Gastrocnemius medialis (tissue), 4 donors: Measurements from ENCODE around the gene DBNL.

Experiments
- POLR2A ChIP-seq, 2 donors: fragments of 450-650 bp; IDR thresholded peaks; one replicate each; pipeline ENCODE4 v1.6.1; 2017; ENCODE audit warnings: antibody characterized with exemption in 2 of 2, mild to moderate bottlenecking in 2 of 2, moderate library complexity in 2 of 2
- TF ChIP-seq, protein P1 (sequence below), 5 experiments: fragments of 450-650 bp in 3 of 5; fragments of 200-600 bp in 2 of 5; sonication (generic) in 2 of 5; IDR thresholded peaks in 4 of 5; conservative IDR thresholded peaks in 1 of 5; 1 replicate in 4 of 5; 2 replicates in 1 of 5; pipeline ENCODE4 v1.5.1; 2016 to 2019; ENCODE audit warnings: antibody characterized with exemption in 5 of 5, mild to moderate bottlenecking in 3 of 5, moderate library complexity in 3 of 5

DNA sequence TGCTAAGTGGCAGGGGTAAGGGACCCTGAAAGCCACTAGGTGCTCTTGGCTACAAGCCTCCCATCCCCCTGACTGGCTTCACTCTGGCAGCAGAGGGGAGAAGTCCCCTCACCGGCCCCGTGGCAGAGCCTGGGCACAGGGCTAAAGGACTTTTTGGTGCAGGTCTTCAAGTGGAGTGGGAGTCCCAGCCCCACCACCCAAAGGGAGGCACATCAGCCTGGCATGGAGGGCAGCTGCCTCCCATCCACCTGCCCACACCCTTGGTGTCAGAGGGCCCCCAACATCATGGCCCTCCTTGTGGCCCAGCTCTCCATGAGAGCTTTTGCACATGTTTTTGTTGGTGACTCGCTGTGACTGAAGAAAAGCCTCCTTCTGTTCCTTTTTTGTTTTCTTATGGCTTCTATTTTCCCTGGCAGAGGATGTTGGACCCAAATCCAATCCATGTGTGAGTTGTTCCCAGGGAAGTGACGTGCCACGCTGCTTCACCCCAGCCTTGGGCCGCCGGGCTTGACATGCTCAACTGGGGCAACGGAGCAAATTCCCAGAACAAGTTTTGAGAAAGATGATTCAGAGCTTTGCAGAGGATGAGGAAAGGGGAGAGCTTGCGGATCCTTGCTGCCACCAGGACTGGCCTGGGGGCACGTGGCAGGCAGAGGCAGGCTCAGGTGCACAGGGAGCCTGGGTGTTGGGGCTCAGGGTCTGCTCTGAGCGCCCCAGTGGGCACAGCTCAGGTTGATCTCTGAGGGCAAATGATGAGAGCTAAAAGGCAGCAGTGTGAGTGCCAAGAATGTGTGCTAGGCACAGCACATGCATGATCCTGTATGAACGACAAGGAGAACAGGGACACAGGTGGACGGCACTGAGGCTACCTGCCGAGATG, 57.7 kb downstream of the DBNL start:
- TF ChIP-seq, protein P1, sequence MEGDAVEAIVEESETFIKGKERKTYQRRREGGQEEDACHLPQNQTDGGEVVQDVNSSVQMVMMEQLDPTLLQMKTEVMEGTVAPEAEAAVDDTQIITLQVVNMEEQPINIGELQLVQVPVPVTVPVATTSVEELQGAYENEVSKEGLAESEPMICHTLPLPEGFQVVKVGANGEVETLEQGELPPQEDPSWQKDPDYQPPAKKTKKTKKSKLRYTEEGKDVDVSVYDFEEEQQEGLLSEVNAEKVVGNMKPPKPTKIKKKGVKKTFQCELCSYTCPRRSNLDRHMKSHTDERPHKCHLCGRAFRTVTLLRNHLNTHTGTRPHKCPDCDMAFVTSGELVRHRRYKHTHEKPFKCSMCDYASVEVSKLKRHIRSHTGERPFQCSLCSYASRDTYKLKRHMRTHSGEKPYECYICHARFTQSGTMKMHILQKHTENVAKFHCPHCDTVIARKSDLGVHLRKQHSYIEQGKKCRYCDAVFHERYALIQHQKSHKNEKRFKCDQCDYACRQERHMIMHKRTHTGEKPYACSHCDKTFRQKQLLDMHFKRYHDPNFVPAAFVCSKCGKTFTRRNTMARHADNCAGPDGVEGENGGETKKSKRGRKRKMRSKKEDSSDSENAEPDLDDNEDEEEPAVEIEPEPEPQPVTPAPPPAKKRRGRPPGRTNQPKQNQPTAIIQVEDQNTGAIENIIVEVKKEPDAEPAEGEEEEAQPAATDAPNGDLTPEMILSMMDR (IDR thresholded peaks at IDR 0.05 in 4 of 5, conservative IDR thresholded peaks at IDR 0.05 in 1 of 5), result no peak
- TF ChIP-seq POLR2A (IDR thresholded peaks at IDR 0.05), result no peak
